HepG2 (cell line): ENCODE results near the gene EIF4E. TPM values are rescaled to one million over a fixed set of nuclear protein-coding genes. Genes with fewer than 3 reads are reported as not detected.

Source experiments
- ATAC-seq: fragments of 200-7000 bp; cut with Tn5 transposase; 3 replicates; pipeline ENCODE4 v1.9.1; 2020; ENCODE audit warnings: mild to moderate bottlenecking, moderate library complexity
- BruUV-seq: library from RNA; stranded (reverse); fragments of 400-500 nt; replicated peaks from 2 replicates; lab custom pipeline; 2021; lab: Mats Ljungman, UMichigan
- CTCF ChIA-PET: fragments of 300-600 bp; formaldehyde crosslinking; extraction: SDS; loops from one replicate; lab custom pipeline; 2021; ENCODE audit warnings: low total read pairs, inconsistent platforms, low intra/inter-chr PET ratio; lab: Yijun Ruan, JAX
- POLR2A ChIA-PET: fragments of 350-600 bp; sonication (Branson Sonifier 250); formaldehyde crosslinking; loops from one replicate; lab custom pipeline; 2020; ENCODE audit warnings: antibody characterized with exemption, inconsistent platforms; lab: Yijun Ruan, JAX
- DNase-seq: peaks from one replicate; pipeline ENCODE4 v3.0.0-alpha.2; 2015; ENCODE audit warnings: low spot score
- FAIRE-seq: peaks from 3 replicates; lab custom pipeline; 2011; peaks lifted over from hg19 to GRCh38; lab: Jason Lieb, UNC
- H2AFZ ChIP-seq: one replicate; pipeline ENCODE4 v1.6.1; 2011; ENCODE audit warnings: low read length, inconsistent platforms
- H3K27ac ChIP-seq: fragments of 300-600 bp; 3 replicates; pipeline ENCODE4 v1.8.0; 2011; ENCODE audit warnings: mixed run types, mild to moderate bottlenecking, mixed read lengths, low read length, inconsistent platforms; ENCODE audit not compliant: insufficient read depth; ENCODE audit errors: extremely low read length
- H3K27me3 ChIP-seq, 2 experiments: fragments of 200-600 bp in 1 of 2; 2 replicates in 1 of 2; 3 replicates in 1 of 2; pipeline versions ENCODE4 v1.6.0 to v1.8.0; 2011; ENCODE audit warnings: low read length in 2 of 2, mild to moderate bottlenecking in 2 of 2, moderate library complexity in 2 of 2, inconsistent platforms in 1 of 2; ENCODE audit not compliant: insufficient read depth in 2 of 2, control insufficient read depth in 1 of 2
- H3K36me3 ChIP-seq, 2 experiments: fragments of 200-600 bp in 1 of 2; replicated peaks in 1 of 2; 2 replicates in 1 of 2; 3 replicates in 1 of 2; pipeline versions ENCODE4 v1.5.1 to v1.8.0; 2011; ENCODE audit warnings: low read length in 2 of 2, inconsistent platforms in 1 of 2; ENCODE audit not compliant: insufficient read depth in 2 of 2, control insufficient read depth in 1 of 2
- H3K4me1 ChIP-seq: 2 replicates; pipeline ENCODE4 v1.5.1; 2012; ENCODE audit warnings: low read length, inconsistent platforms; ENCODE audit not compliant: insufficient read depth
- H3K4me2 ChIP-seq: 2 replicates; pipeline ENCODE4 v1.6.0; 2011; ENCODE audit warnings: low read depth, low read length, inconsistent platforms
- H3K4me3 ChIP-seq, 3 experiments: fragments of 200-600 bp in 1 of 3; sonication (generic), shearing (Covaris generic) in 1 of 3; replicated peaks in 1 of 3; 2 replicates each; pipeline ENCODE4 v1.5.1; 2011 to 2016; ENCODE audit warnings: low read length in 3 of 3, inconsistent platforms in 2 of 3, low read depth in 2 of 3, mild to moderate bottlenecking in 2 of 3, control low read depth in 1 of 3, mixed read lengths in 1 of 3; ENCODE audit not compliant: insufficient read depth in 1 of 3
- H3K79me2 ChIP-seq: one replicate; pipeline ENCODE4 v1.6.1; 2011; ENCODE audit warnings: low read length, inconsistent platforms; ENCODE audit not compliant: insufficient read depth
- H3K9ac ChIP-seq: 2 replicates; pipeline ENCODE4 v1.6.0; 2011; ENCODE audit warnings: mild to moderate bottlenecking, low read depth, low read length, inconsistent platforms; ENCODE audit not compliant: insufficient read depth
- H3K9me3 ChIP-seq: 2 replicates; pipeline ENCODE4 v1.5.1; 2012; ENCODE audit warnings: mild to moderate bottlenecking, low read length
- H4K20me1 ChIP-seq: 2 replicates; pipeline ENCODE4 v1.6.0; 2011; ENCODE audit warnings: inconsistent platforms, mild to moderate bottlenecking, low read length, moderate library complexity; ENCODE audit not compliant: insufficient read depth
- DNMT1 ChIP-seq: sonication (generic); formaldehyde crosslinking; IDR thresholded peaks from 2 replicates; pipeline ENCODE4 v1.5.1; 2020; ENCODE audit warnings: mild to moderate bottlenecking, missing genetic modification reagents
- GMEB2 ChIP-seq: IDR thresholded peaks from 2 replicates; pipeline ENCODE4 v1.6.1; 2016; ENCODE audit warnings: missing biosample characterization, missing genetic modification reagents, low read depth
- KLF11 ChIP-seq: IDR thresholded peaks from 2 replicates; pipeline ENCODE4 v1.6.1; 2016; ENCODE audit warnings: missing compliant biosample characterization
- NCOA2 ChIP-seq: sonication (generic); formaldehyde crosslinking; IDR thresholded peaks from 2 replicates; pipeline ENCODE4 v1.8.0; 2022; ENCODE audit warnings: inconsistent platforms
- PRDM10 ChIP-seq: sonication (generic); formaldehyde crosslinking; IDR thresholded peaks from 2 replicates; pipeline ENCODE4 v1.4.0; 2020; ENCODE audit warnings: low read depth, missing genetic modification reagents
- PRPF4 ChIP-seq: fragments of 200-400 bp; formaldehyde crosslinking; IDR thresholded peaks from 2 replicates; pipeline ENCODE4 v1.6.1; 2016; ENCODE audit warnings: low read length, low read depth; ENCODE audit not compliant: poor library complexity, severe bottlenecking
- REL ChIP-seq: sonication (generic); formaldehyde crosslinking; conservative IDR thresholded peaks from 2 replicates; pipeline ENCODE4 v1.8.0; 2022; ENCODE audit warnings: mild to moderate bottlenecking, missing genetic modification reagents, moderate library complexity
- ZBTB14 ChIP-seq: sonication (generic); formaldehyde crosslinking; IDR thresholded peaks from 2 replicates; pipeline ENCODE4 v1.4.0; 2020; ENCODE audit warnings: missing genetic modification reagents
- ZEB1 ChIP-seq: IDR thresholded peaks from 2 replicates; pipeline ENCODE4 v1.6.1; 2012; ENCODE audit warnings: mild to moderate bottlenecking, low read depth, inconsistent platforms; ENCODE audit not compliant: insufficient replicate concordance
- ZNF562 ChIP-seq: sonication (generic); formaldehyde crosslinking; IDR thresholded peaks from 2 replicates; pipeline ENCODE4 v1.8.0; 2022; ENCODE audit warnings: missing genetic modification reagents, borderline replicate concordance
- WGBS: methylation state at CpG from one replicate; pipeline ENCODE4 v1.1.6; 2017; ENCODE audit warnings: low lambda C conversion rate; 5-methylcytosine and 5-hydroxymethylcytosine counted together
- in situ Hi-C: cut with HindIII; loops from 2 replicates; pipeline ENCODE4 v1.10.0; 2017; ENCODE audit warnings: low pct_unique_long_range_greater_than_20kb; ENCODE audit not compliant: extremely low pct_ligation_motif_present
- intact Hi-C: fragments of 100-400 bp; cut with micrococcal nuclease; formaldehyde crosslinking; loops from one replicate; pipeline ENCODE4 v1.10.0; 2022; ENCODE audit not compliant: unreplicated experiment
- polyA plus RNA-seq, 8 experiments: library from polyadenylated mRNA; depleted of rRNA in 3 of 8; stranded (reverse) in 7 of 8; unstranded in 1 of 8; fragments of >200 nt; fragmentation: Illumina TruSeq in 4 of 8; extraction: Trizol in 4 of 8; gene quantifications; 2 replicates each; pipeline versions ENCODE4 v1.2.1 to v1.2.3, GENCODE V29; 2011 to 2016; ENCODE audit warnings: low read depth in 4 of 8, missing spikeins in 1 of 8, mixed read lengths in 1 of 8; ENCODE audit not compliant: insufficient read depth in 1 of 8
- total RNA-seq, 5 experiments: library from RNA; depleted of rRNA; stranded (reverse); fragments of >200 nt; fragmentation: Illumina TruSeq; extraction: Trizol; gene quantifications; 2 replicates each; pipeline ENCODE4 v1.2.3, GENCODE V29; 2016; ENCODE audit warnings: low read depth in 1 of 5

The EIF4E gene
- total and polyA plus RNA-seq, 2 of the 13 experiments (the other 11 are each of a cell fraction or from before 2014, with no cell fraction given): 50.8 to 194 TPM

GRCh38 chr4:98966926-98967325 is 38.0 kb upstream of the EIF4E start:
- BruUV-seq: no TSS peak
- no peak overlapping the region for H3K4me3 ChIP-seq
- H3K27ac ChIP-seq: no peak overlapping the region
- no peak overlapping the region for H3K4me2 ChIP-seq
- WGBS: 1% methylated on average over 3 of the region's 3 CpGs
- H3K36me3 ChIP-seq: no peaks in the 10 kb centered on the region
- no peak overlapping the region for H2AFZ ChIP-seq
- H3K9me3 ChIP-seq: no peaks in the 10 kb centered on the region
- ATAC-seq: no peak
- TF ChIP-seq ZNF562 (CRISPR knock-in tag) (no peak), NCOA2 (CRISPR knock-in tag) (no peak), PRDM10 (CRISPR knock-in tag) (no peak), GMEB2 (no peak), ZBTB14 (no peak), REL (CRISPR knock-in tag) (no peak), DNMT1 (CRISPR knock-in tag) (no peak), PRPF4 (no peak), ZEB1 (no peak), KLF11 (no peak)
- CTCF ChIA-PET: no interaction called here
- POLR2A ChIA-PET: interaction anchor here (1.1 kb wide), 1 partner anchor 120 kb away, joined by 3 read pairs; no protein-coding TSS in a partner anchor
- no peaks in the 10 kb centered on the region for H3K79me2 ChIP-seq
- no peak overlapping the region for H3K9ac ChIP-seq
- intact Hi-C loops: no loop called here
- in situ Hi-C loops: no loop called here
- no peak for DNase-seq
- no peaks in the 10 kb centered on the region for H4K20me1 ChIP-seq
- no peak for FAIRE-seq
- no peaks in the 10 kb centered on the region for H3K27me3 ChIP-seq
- no peaks in the 10 kb centered on the region for H3K4me1 ChIP-seq
